Measurements from ENCODE around the gene RER1.

The RER1 gene

DNA sequence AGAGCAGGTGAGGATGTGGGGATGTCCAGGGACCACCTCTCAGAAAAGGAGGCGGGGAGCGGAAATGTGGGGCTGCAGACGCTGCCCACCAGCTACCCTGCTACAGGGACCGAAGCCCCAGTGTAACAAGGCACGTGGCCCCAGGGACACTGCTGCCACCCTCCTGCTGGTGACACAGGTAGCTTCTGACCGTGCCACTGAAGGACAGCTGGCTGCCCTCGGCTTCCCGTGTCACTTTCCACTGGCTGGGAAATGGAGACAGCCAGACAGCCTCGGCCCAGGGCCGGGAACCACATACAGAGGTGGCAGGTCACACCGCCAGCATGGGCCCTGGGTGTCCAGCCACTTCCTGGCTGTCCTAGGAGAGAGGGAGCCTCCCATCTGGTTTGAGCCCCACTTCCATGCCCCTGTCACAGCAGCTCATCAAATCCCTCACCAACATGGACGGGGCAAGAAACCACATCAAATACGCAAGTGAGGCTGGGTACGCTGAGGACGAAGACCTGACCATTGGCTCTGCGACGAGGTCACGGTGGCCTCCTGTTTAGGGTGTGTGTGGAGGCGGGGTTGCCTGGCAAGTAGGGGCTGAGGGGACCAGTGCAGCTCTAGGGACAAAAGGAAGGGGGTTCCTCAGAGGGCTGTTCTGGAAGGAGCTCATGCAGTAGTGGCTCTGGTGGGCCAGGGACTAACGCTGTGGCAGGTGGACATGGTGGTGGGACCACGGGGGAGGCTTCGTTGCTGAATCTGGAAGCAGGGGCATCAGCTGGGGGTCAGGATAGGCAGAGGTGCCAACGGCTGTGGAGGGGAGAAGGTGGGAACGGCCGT, 15.7 kb downstream of the RER1 start:
- DNase-seq (ENCODE audit: low read depth in 2 of 2): no peak

- no peak for DNase-seq (ENCODE audit: low read depth in 2 of 2)
Measured at GRCh38 chr1:2407991-2408275, 16.3 kb downstream of the RER1 start.

DNA sequence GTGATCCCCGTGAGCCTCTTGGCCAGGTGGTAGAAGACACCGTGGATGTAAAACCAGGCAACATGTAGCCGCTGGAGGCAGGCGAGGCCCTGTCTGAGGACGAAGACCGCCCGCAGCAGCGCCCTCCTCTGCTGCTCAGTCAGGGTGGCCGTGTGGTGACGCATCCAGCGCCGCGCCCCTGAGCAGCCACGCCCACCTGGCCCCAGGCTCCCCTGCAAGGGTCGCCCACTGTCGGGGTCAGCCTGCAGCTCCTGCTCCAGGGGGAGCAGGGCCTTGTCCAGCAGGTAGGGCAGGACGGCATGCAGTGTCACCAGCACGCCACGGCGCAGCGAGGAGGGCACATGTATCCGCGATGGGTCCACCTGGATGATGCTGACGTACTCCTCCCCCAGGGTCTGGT, 16.8 kb downstream of the RER1 start:
- no peak for DNase-seq (ENCODE audit: low read depth in 2 of 2)

- DNase-seq (ENCODE audit: low read depth in 2 of 2): no peak
Measured at GRCh38 chr1:2408859-2409276, 17.2 kb downstream of the RER1 start.

DNA sequence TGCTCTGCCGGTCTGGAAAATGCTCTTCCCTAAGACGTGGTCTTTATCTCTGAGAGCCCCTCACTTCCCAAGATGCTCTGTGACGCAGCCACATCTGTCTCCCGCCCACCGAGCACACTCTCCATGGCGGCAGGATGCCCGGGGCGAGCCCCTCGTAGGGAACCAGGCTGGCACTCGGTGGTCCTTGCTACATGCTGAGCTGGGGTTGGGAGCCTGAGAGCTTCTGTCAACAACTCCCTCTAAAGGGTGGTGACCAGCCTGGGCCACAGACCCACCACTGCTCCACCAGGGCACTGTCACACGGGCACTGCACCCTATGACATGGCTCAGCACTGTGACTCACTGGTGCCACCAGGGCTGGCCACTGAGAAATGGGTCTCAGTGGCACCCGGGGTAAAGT, 18.1 kb downstream of the RER1 start:
- no peak for DNase-seq (ENCODE audit: low read depth in 2 of 2)

DNA sequence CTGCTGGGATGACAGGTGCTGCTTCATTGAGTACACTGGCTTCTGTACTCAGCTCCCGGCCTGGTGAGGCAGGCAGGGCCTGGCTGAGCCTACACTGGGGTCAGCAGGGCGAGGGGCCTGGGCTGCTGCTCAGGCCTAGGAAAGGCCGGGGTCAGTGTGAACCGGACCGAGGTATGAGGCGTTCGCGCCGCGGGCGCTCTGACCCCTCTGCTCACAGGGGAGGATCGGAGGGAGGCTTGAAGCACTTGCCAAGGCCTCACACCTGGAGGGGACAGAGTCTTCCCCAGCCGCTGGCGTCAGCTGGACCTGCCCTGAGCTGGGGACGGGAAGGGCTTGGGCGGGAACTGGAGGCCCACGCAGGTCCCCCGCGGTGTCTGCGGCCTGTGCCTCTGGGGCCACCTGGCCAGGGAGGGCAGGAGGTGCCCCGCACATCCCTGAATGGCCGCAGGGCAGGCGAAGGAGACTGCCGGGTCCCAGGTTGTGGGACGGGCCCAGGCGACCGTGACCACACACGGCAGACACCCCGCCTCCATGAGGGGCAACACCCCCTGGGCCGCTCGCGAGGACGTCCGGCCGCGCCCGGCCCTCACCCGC, 20.3 kb downstream of the RER1 start:
- no peak for DNase-seq (ENCODE audit: low read depth in 2 of 2)

DNA sequence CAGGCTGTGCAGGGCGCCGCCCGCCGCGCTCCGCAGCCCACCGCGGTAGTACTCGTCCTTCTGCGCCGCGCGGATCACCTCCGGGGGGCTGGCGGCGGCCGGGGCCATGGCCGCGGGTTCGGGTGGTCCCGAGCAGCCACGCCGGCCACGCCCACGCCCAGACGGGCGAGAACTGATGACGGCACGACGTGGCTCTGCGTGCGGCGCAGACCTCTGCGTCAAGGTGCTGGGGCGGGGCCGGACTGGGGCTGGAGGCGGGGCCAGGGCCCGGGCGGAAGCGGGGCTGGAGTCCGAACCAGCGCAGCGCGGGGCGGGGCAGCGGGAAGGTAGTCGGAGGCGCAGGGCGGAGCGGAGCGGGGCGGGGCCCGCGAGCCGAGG, 20.7 kb downstream of the RER1 start, which contains the start of gene PEX10:
Gene PEX10 (minus strand): TSS at position 170 of the 378 bp plus-strand sequence. CDS start 62 bp downstream, at position 108.
- peak; percentile 97 to 99 for DNase-seq (ENCODE audit: low read depth in 2 of 2)

DNA sequence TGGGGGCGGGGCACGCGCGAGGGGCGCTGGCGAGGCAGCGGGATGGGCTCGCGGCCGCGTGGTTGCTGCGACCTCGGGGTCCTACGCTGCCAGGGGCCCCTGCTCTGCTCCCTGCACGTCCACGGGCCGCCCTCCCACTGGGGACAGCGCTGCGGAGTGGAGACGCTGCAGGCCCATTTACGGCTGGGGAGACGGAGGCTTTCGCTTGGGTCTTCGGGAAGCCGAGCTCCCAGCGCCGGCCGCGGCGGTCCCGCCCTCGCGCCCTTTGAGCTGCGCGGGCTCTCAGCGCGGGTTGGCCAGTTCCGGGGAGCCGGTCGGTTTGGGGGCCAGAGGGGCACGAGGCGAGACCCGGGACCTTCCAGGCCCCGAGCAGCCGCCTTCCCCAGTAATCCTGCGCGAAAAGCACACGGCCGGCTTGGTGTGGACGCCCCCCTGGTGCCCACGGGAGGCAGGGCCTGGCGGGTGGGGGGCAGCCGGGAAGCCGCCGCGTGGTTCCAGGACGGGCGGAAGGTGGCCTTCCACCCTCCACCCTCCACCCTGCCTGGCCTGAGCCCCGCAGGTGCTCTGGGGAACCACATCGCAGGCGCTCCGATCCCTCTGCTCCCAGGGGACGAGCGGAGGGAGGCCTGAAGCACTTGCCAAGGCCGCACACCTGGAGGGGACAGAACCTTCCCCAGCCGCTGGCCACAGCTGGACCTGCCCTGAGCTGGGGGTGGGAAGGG, 21.3 kb downstream of the RER1 start:
- peak; percentile 22 to 44 for DNase-seq (ENCODE audit: low read depth in 2 of 2)

DNA sequence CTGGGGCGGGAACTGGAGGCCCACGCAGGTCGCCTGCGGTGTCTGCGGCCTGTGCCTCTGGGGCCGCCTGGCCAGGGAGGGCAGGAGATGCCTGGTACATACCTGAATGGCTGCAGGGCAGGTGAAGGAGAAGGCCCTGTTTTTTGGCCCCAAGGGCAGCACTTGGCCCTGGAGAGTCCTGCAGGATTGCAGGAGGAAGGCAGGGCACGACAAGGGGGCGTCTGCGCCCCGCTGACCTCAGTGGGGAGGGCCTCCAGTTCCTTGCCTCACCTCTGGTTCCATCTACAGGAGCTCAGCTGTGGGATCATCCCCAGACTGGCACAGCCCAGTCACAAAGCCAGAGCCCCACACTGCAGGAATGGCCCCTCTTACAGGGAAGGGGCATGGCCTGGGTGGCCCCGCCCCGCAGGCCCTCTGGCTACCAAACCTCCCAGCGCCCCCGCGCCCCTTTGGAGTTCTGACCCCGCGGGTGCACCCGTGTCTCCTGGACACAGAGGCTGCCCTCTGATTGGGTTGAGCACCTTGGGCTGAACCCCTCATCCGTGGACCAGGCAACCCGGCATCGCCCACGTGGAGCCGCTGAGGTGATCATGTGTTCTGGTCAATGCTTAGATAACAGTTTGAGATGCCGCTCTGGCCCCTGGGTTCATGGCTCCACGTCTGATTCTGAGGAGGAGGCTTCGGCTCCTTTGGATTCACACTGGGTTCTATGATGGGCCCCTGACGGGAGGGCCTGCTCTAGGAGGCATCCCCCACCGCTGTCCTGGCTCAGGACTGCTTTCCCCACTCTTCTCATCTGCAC, 22.1 kb downstream of the RER1 start:
- DNase-seq (ENCODE audit: low read depth in 2 of 2): no peak

DNA sequence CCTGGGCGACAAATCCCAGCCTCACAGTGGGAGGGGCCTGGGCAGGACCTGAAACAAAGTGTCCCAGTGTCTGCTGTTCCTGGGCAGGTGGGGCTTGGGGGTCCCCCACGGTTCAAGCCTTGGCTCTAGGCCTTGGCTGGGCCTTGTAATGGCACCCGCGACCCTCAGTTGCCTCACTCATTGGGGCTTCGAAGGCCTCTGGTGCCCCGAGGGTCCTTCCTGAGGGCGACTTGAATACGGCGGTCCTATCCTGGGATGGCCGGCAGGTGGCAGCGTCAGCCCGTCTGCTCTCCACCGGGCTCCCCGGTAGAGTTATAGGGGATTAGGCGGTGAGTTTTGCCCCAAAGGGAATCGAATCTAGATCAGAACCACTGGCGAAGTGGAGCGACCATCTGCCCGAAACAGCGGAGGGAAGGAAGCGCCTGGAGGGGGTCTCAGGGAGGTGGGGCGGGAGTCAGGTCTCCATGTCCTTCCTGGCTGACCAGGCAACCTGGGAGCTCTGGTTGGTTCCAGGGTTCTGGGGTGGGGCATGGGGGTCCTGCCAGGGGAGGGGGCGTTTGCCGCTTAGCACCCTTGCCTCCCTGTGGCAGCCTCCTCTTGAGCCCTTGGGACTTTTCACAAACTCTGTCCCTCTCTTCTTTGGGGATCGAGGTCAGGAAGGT, 22.8 kb downstream of the RER1 start:
- DNase-seq (ENCODE audit: low read depth in 2 of 2): peak; percentile 55 to 75

DNA sequence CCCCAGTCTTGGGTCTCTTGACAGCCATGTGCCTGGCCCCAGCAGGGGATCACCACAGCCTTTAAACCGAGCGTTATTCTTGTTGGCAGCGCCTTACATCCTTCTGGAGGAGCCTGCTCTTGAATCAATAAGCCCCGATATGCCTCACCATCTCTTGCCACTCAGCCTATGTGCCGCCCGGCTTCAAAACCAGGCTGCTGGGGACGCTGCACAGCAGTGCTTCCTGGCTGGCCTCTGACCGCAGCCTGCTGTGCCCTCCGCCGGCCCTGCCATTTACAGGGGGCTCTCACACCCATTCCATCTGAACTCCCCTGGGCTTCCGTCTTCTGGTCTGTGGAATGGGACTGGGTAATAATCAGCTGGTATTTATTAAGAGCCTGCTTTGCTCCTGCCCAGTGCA, 23.7 kb downstream of the RER1 start:
- DNase-seq (ENCODE audit: low read depth in 2 of 2): no peak

GRCh38 chr1:2415801-2416208, 24.2 kb downstream of the RER1 start:
- no peak for DNase-seq (ENCODE audit: low read depth in 2 of 2)

- DNase-seq (ENCODE audit: low read depth in 2 of 2): no peak
Measured at GRCh38 chr1:2416403-2416802, 24.8 kb downstream of the RER1 start.

- DNase-seq (ENCODE audit: low read depth in 2 of 2): no peak
Measured at GRCh38 chr1:2417083-2417832, 25.6 kb downstream of the RER1 start.

DNA sequence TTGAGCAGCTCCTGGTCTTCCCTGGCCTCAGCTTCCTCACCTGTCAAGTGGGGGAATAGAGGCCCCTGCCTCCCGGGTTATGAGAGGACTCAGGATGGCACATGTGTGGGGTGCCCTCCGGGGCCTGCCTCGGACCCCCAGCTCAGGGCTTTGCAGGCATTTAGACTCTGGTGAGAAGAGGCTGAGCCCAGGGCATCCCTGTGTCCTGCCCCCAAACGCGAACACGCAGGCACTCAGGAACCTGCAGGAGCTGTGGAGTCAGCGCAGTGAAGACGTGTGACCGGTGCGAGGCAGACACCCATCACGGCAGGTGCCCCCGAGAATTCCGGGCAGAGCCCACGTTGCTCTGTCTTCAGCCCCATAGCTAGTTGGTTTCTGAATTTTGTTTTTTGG, 26.2 kb downstream of the RER1 start:
- DNase-seq (ENCODE audit: low read depth in 2 of 2): no peak

GRCh38 chr1:2418791-2419320, 27.2 kb downstream of the RER1 start:
- DNase-seq (ENCODE audit: low read depth in 2 of 2): no peak

- no peak for DNase-seq (ENCODE audit: low read depth in 2 of 2)
Measured at GRCh38 chr1:2419416-2419815, 27.8 kb downstream of the RER1 start.

- DNase-seq (ENCODE audit: low read depth in 2 of 2): no peak
Measured at GRCh38 chr1:2422523-2422922, 30.9 kb downstream of the RER1 start.

DNA sequence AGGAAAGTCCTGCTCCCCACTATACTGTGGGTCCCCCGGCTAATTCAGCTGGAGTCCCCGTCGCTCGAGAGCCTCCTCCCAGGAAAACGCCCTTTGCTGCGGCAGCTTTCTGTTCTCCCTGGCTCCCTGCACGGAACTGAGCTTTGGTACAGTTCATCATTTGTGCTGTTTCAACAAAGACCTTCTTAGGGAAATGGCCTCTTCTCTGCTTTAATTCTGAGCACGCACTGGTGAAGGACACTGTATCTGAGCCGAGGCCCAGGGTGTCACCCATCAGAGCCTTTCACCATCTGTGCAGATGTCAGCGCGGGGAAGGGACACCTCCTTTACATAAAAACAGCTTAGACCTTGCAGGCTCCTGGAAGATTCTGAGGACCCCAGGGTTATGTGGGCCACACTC, 34.3 kb downstream of the RER1 start:
- no peak for DNase-seq (ENCODE audit: low read depth in 2 of 2)

GRCh38 chr1:2426540-2426939, 34.9 kb downstream of the RER1 start:
- DNase-seq (ENCODE audit: low read depth in 2 of 2): no peak

DNA sequence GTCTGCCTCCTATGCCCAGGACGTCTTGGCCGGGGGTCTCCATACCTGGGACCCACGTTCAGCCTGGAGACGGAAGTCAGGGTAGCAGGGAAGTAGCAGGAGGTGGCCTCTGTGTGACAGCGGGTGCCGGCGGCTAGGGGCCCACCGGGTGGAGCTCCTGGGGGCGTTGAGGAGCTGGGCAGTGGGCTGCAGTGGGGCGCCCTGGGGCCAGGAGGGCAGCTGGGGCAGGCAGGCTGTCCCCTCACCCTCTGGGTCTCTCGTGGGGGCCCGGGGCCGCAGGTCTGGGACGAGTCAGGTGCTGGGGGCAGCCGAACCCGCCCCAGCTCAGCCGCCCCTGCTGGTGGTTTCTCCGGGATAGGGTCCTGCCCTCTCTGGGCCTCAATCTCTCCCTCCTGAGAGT, 35.4 kb downstream of the RER1 start:
- no peak for DNase-seq (ENCODE audit: low read depth in 2 of 2)

Measured in stimulated activated CD4-positive, alpha-beta T cell treated with anti-CD3 and anti-CD28 coated beads, Interleukin-15, amount 100 ng/mL, for 48 hours (primary cell).